Adrenal gland (tissue), 12 donors: ENCODE data around the gene ABCD4. TPM values are rescaled to one million over a fixed set of nuclear protein-coding genes. Genes with fewer than 3 reads are reported as not detected.

Experiments used
- DNase-seq, 7 donors: peaks; one replicate each; pipeline ENCODE4 v3.0.0-alpha.2; 2019 to 2020
- H3K27ac ChIP-seq, 5 donors: fragments of 200-600 bp; sonication (generic) in 4 of 5; 1 replicate in 3 of 5; 2 replicates in 2 of 5; pipeline versions ENCODE4 v1.5.1 to v1.8.0; 2016 to 2020; ENCODE audit warnings: mild to moderate bottlenecking in 1 of 5
- H3K27me3 ChIP-seq: fragments of 200-600 bp; 2 replicates; pipeline ENCODE4 v1.8.0; 2021
- H3K36me3 ChIP-seq, 2 donors: fragments of 200-600 bp; replicated peaks in 1 of 2; 1 replicate in 1 of 2; 2 replicates in 1 of 2; pipeline versions ENCODE4 v1.5.1 to v1.8.0; 2018 to 2022
- H3K4me1 ChIP-seq, 2 donors: fragments of 200-600 bp; replicated peaks in 1 of 2; 1 replicate in 1 of 2; 2 replicates in 1 of 2; pipeline versions ENCODE4 v1.5.1 to v1.8.0; 2018 to 2021
- H3K4me3 ChIP-seq, 4 donors: fragments of 200-600 bp; sonication (generic) in 3 of 4; one replicate each; pipeline ENCODE4 v1.5.1; 2016 to 2018
- H3K9me3 ChIP-seq, 3 donors: fragments of 200-600 bp; sonication (generic) in 1 of 3; replicated peaks in 1 of 3; 1 replicate in 2 of 3; 2 replicates in 1 of 3; pipeline versions ENCODE4 v1.5.1 to v1.8.0; 2016 to 2021
- POLR2A ChIP-seq, 2 donors: fragments of 450-650 bp; IDR thresholded peaks; one replicate each; pipeline ENCODE4 v1.6.1; 2017; ENCODE audit warnings: antibody characterized with exemption in 2 of 2, mild to moderate bottlenecking in 2 of 2, moderate library complexity in 1 of 2
- WGBS, 4 donors: extraction: QIAGEN DNeasy Blood & Tissue Kit in 2 of 4; methylation state at CpG; one replicate each; pipeline versions ENCODE4 v1.1.5 to v1.1.7; 2013 to 2017; 5-methylcytosine and 5-hydroxymethylcytosine counted together
- intact Hi-C, 2 donors: fragments of 100-400 bp; cut with DNase I; formaldehyde crosslinking; loops; one replicate each; pipeline versions ENCODE4 v1.14.1 to v1.15.0; 2022 to 2023
- polyA plus RNA-seq, 3 donors: library from polyadenylated mRNA; stranded (reverse); fragments of 200-250 nt in 2 of 3; fragments of 350-450 nt in 1 of 3; fragmentation: Illumina TruSeq in 1 of 3; extraction: RNeasy Lipid Tissue Mini Kit (QIAGEN cat#74804) in 1 of 3; gene quantifications; one replicate each; pipeline ENCODE4 v1.2.3, GENCODE V29; 2013 to 2014
- total RNA-seq, 9 donors: library from RNA; depleted of rRNA in 4 of 9; stranded (reverse); fragments of >200 nt in 4 of 9; fragments of 120-200 nt in 1 of 9; fragmentation: NEBNext Ultra II Directional in 1 of 9; extraction: Animal tissue kit (Norgen Biotek cat#: 25700) in 1 of 9; gene quantifications; one replicate each; pipeline versions ENCODE4 v1.1.0 to v1.2.4, GENCODE V29; 2013 to 2023
- TF ChIP-seq, protein P1 (sequence below), 6 experiments: fragments of 450-650 bp in 4 of 6; fragments of 200-600 bp in 2 of 6; sonication (generic) in 1 of 6; IDR thresholded peaks; 1 replicate in 5 of 6; 2 replicates in 1 of 6; pipeline versions ENCODE4 v1.5.1 to v1.8.0; 2016 to 2021; ENCODE audit warnings: antibody characterized with exemption in 6 of 6, mild to moderate bottlenecking in 2 of 6, moderate library complexity in 1 of 6
- donor health status: healthy with polysubstance abuse.
- donor health status: Bipolar disorder and iron deficiency.
- donor health status: DM: yes; HTN: yes; CAD: no.
- donor health status: DM: no; HTN: no; CAD: no.
- donor health status: DM: no; HTN: no; CAD: no.
- donor health status: DM: yes; HTN: yes; CAD: no.

Gene ABCD4
- total and polyA plus RNA-seq, 12 donors: 18.4 to 111 (median 57.9) TPM

GRCh38 chr14:74289801-74290200 lies 12.9 kb downstream of the ABCD4 start:
- no peaks in the 10 kb centered on the region for H3K4me1 ChIP-seq
- H3K9me3 ChIP-seq: no peaks in the 10 kb centered on the region
- H3K36me3 ChIP-seq: peaks cover 0 to 92% of the 10 kb centered on the region in 2 donors
- 79 to 93% (median 84%) methylated on average over 2 to 5 of the region's 5 CpGs for WGBS, 4 donors
- no peak for TF ChIP-seq POLR2A (IDR thresholded peaks at IDR 0.05)
- TF ChIP-seq, protein P1, sequence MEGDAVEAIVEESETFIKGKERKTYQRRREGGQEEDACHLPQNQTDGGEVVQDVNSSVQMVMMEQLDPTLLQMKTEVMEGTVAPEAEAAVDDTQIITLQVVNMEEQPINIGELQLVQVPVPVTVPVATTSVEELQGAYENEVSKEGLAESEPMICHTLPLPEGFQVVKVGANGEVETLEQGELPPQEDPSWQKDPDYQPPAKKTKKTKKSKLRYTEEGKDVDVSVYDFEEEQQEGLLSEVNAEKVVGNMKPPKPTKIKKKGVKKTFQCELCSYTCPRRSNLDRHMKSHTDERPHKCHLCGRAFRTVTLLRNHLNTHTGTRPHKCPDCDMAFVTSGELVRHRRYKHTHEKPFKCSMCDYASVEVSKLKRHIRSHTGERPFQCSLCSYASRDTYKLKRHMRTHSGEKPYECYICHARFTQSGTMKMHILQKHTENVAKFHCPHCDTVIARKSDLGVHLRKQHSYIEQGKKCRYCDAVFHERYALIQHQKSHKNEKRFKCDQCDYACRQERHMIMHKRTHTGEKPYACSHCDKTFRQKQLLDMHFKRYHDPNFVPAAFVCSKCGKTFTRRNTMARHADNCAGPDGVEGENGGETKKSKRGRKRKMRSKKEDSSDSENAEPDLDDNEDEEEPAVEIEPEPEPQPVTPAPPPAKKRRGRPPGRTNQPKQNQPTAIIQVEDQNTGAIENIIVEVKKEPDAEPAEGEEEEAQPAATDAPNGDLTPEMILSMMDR (IDR thresholded peaks at IDR 0.05): no peak
- H3K27ac ChIP-seq: no peak overlapping the region
- intact Hi-C loops: no loop called here
- DNase-seq: no peak
- H3K4me3 ChIP-seq: no peak overlapping the region
- no peaks in the 10 kb centered on the region for H3K27me3 ChIP-seq

DNA sequence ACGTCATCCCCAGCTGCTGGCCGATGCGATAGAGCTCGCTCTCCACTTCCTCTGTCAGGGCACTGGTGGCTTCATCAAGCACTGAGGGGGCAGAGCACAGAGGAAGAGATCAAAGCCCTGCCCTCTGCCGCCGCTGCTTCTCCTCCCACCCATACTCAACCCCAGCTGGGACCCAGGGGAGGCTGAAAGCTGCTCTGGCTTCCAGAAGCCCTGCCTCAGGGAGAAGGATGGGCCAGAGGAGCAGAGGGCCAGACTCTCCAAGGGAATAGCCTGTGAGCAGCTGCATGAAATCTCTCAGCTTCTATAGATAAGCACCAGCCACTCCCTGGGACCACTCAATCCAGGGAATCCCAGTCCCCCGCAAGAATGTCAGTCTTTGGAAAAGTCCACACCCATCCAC lies 16.0 kb downstream of the ABCD4 start:
- H3K4me1 ChIP-seq: no peaks in the 10 kb centered on the region
- DNase-seq: no peak
- no peaks in the 10 kb centered on the region for H3K27me3 ChIP-seq
- H3K9me3 ChIP-seq: no peaks in the 10 kb centered on the region
- WGBS, 4 donors: 90 to 97% (median 93%) methylated on average over 7 of the region's 7 CpGs
- peaks cover 0 to 84% of the 10 kb centered on the region in 2 donors for H3K36me3 ChIP-seq
- intact Hi-C loops: no loop called here
- no peak overlapping the region for H3K27ac ChIP-seq
- H3K4me3 ChIP-seq: no peak overlapping the region
- TF ChIP-seq, protein P1 (IDR thresholded peaks at IDR 0.05): no peak
- TF ChIP-seq POLR2A (IDR thresholded peaks at IDR 0.05): no peak

DNA sequence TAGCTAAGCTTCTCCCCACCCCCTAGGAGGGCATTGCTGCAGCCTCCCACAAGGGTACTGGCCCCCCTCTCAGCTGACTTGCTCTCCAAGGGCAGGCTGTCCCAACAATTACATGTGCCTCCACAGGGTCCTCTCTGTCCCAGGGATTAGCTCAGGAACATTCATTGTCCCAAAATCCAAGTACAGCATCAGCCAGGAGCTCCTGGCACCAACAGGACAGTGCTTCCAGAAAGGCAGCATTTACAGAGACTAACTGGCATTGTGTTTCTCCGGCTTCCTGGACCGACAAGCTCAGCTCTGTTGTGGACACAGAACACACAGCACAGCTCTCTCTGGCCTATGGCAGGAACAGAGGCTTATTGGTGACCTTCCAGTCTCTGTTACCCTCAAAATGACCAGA lies 21.7 kb downstream of the ABCD4 start:
- peaks cover 0 to 3% (median 0%) of the 10 kb centered on the region in 3 donors for H3K9me3 ChIP-seq
- no peak for DNase-seq
- H3K36me3 ChIP-seq: peaks cover 0 to 29% of the 10 kb centered on the region in 2 donors
- H3K27me3 ChIP-seq: no peaks in the 10 kb centered on the region
- intact Hi-C loops: no loop called here
- H3K4me3 ChIP-seq: no peak overlapping the region
- no peaks in the 10 kb centered on the region for H3K4me1 ChIP-seq
- no peak for TF ChIP-seq POLR2A (IDR thresholded peaks at IDR 0.05)
- TF ChIP-seq, protein P1 (IDR thresholded peaks at IDR 0.05): no peak
- 97 to 100% (median 100%) methylated on average over 1 to 2 of the region's 2 CpGs for WGBS, 4 donors
- H3K27ac ChIP-seq: no peak overlapping the region

DNA sequence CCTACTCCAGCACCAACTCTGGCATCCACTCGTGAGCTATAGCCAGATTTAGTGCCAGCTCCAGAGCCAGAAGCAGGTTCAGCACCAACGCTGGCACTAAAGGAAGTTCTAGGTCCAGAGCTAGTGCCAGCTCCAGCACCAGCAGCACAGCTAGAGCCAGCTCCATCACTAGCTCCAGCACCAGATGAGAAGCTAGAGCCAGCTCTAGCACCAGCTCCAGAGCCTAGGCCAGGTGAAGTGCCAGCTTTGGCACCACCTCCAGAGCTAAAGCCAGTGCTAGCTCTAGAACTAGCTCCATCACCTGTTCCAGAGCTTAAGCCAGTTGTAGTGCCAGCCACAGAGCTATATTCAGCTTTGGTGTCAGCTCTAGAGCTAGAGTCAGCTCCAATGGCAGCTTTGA lies 24.7 kb downstream of the ABCD4 start:
- Histone ChIP-seq H3K4me1 (no peaks in the 10 kb centered on the region), H3K27me3 (no peaks in the 10 kb centered on the region), H3K36me3 (no peaks in the 10 kb centered on the region), H3K27ac (no peak overlapping the region), H3K9me3 (peaks cover 0 to 3% (median 0%) of the 10 kb centered on the region in 3 donors), H3K4me3 (no peak overlapping the region)
- intact Hi-C loops: no loop called here
- TF ChIP-seq, protein P1 (IDR thresholded peaks at IDR 0.05): no peak
- TF ChIP-seq POLR2A (IDR thresholded peaks at IDR 0.05): no peak
- no peak for DNase-seq
- WGBS, 4 donors: 40 to 100% (median 85%) methylated on average over 1 to 2 of the region's 2 CpGs
